ENCODE data around the gene THBS4. TPM values are rescaled to one million over a fixed set of nuclear protein-coding genes. Genes with fewer than 3 reads are reported as not detected.

Gene THBS4
- total RNA-seq, 1 experiment from 2014 or later = 11.8 TPM

DNA sequence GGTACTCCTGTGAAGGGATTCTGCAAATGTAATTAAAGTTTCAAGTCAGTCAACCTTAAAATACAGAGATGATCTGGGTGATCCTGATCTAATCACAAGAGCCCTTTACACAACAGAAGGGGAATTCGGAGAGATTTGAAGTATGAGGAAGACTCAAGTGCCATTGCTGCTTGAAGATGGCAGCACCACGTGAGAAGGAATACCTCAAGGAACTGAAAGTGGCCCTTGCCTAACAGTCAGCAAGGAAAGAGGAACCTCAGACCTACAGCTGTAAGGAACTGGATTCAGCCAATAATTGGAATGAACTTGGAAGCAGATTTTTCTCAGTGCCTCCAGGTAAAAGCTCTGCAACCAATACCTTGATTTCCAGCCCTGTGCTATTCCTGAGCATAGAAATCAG, 87.4 kb downstream of the THBS4 start (continued):
- TF ChIP-seq, protein P1, sequence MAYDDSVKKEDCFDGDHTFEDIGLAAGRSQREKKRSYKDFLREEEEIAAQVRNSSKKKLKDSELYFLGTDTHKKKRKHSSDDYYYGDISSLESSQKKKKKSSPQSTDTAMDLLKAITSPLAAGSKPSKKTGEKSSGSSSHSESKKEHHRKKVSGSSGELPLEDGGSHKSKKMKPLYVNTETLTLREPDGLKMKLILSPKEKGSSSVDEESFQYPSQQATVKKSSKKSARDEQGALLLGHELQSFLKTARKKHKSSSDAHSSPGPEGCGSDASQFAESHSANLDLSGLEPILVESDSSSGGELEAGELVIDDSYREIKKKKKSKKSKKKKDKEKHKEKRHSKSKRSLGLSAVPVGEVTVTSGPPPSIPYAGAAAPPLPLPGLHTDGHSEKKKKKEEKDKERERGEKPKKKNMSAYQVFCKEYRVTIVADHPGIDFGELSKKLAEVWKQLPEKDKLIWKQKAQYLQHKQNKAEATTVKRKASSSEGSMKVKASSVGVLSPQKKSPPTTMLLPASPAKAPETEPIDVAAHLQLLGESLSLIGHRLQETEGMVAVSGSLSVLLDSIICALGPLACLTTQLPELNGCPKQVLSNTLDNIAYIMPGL (CRISPR knock-in tag; IDR thresholded peaks at IDR 0.05) = no peak

- ChIA-PET CTCF (no interaction called here), POLR2A (interaction anchor here (0.6 to 0.9 kb wide), 2 partner anchors 132 to 322 kb away, joined by 3 to 5 read pairs; no protein-coding TSS in a partner anchor)
- Mint-ChIP-seq H3K27ac (no peak overlapping the region), H3K9me3 (peaks cover 20% of the 10 kb centered on the region), H3K36me3 (peaks cover 19% of the 10 kb centered on the region), H3K4me1 (peaks cover 20% of the 10 kb centered on the region), H3K4me3 (no peak overlapping the region), H3K27me3 (ENCODE audit: low read depth) (no peaks in the 10 kb centered on the region)
- DNase-seq (ENCODE audit: low spot score) (no peak), ATAC-seq (no peak)
- TF ChIP-seq IRF1 (CRISPR knock-in tag; IDR thresholded peaks at IDR 0.05) (no peak), ELF4 (CRISPR knock-in tag; IDR thresholded peaks at IDR 0.05; ENCODE audit: low read depth) (no peak), GRHL2 (CRISPR knock-in tag; IDR thresholded peaks at IDR 0.05; ENCODE audit: insufficient replicate concordance, severe bottlenecking) (no peak), FOXK1 (CRISPR knock-in tag; IDR thresholded peaks at IDR 0.05) (no peak), ATF1 (CRISPR knock-in tag; IDR thresholded peaks at IDR 0.05) (no peak), RORB (CRISPR knock-in tag; IDR thresholded peaks at IDR 0.05) (no peak)
- TF ChIP-seq, protein P2, sequence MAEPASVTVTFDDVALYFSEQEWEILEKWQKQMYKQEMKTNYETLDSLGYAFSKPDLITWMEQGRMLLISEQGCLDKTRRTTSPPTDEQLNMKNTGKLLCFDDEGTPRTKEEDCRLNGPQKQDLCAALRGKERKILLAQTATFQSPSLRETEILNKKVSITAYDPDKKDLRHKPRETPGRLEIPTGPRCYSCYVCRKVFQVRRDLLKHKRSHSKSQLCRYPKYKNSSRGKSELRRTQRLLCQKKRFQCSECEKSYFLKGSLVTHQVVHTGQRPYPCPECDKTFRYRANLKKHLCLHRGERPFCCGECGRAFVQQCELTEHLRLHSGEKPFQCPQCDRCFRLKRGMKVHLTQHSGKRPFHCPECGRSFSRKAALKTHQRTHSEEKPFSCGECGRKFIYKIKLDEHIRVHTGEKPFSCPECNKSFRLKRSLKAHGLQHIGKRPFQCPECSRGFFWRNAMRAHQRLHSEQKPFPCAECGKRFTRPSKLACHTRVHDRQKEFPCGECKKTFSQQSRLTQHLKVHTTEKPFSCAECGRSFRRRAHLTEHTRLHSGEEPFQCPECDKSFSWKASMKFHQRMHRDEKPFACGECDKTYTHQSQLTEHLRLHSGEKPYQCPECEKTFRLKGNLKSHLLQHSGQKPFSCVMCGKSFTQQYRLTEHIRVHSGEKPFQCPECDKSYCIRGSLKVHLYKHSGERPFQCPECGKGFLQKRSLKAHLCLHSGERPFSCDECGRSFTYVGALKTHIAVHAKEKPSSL (CRISPR knock-in tag; conservative IDR thresholded peaks at IDR 0.05) = no peak
- TF ChIP-seq, protein P3, sequence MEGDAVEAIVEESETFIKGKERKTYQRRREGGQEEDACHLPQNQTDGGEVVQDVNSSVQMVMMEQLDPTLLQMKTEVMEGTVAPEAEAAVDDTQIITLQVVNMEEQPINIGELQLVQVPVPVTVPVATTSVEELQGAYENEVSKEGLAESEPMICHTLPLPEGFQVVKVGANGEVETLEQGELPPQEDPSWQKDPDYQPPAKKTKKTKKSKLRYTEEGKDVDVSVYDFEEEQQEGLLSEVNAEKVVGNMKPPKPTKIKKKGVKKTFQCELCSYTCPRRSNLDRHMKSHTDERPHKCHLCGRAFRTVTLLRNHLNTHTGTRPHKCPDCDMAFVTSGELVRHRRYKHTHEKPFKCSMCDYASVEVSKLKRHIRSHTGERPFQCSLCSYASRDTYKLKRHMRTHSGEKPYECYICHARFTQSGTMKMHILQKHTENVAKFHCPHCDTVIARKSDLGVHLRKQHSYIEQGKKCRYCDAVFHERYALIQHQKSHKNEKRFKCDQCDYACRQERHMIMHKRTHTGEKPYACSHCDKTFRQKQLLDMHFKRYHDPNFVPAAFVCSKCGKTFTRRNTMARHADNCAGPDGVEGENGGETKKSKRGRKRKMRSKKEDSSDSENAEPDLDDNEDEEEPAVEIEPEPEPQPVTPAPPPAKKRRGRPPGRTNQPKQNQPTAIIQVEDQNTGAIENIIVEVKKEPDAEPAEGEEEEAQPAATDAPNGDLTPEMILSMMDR (IDR thresholded peaks at IDR 0.05) = no peak
Observed at GRCh38 chr5:80124121-80124918, 89.2 kb downstream of the THBS4 start.

- H3K36me3 Mint-ChIP-seq = peaks cover 19% of the 10 kb centered on the region
- no peak for TF ChIP-seq ZNF423 (CRISPR knock-in tag; IDR thresholded peaks at IDR 0.05)
- POLR2A ChIA-PET = no interaction called here
- H3K27ac Mint-ChIP-seq = no peak overlapping the region
- no peaks in the 10 kb centered on the region; the same call in 1 of the 2 replicates for H3K27me3 Mint-ChIP-seq (ENCODE audit: low read depth)
- no peak overlapping the region for H3K4me3 Mint-ChIP-seq
- no peak for ATAC-seq
- CTCF ChIA-PET = interaction anchor here (1.3 kb wide), 2 partner anchors 15 to 19 kb away, joined by 3 read pairs; no protein-coding TSS in a partner anchor
- peaks cover 20% of the 10 kb centered on the region for H3K9me3 Mint-ChIP-seq
- DNase-seq (ENCODE audit: low spot score) = no peak
- H3K4me1 Mint-ChIP-seq = peaks cover 20% of the 10 kb centered on the region
Observed at GRCh38 chr5:80125022-80125961, 90.1 kb downstream of the THBS4 start.
